DMS79 treated with DMSO at 0.1 percent for 48 hours (cell line): ENCODE data around the gene PCYT2.

Source experiments
- DNase-seq: peaks from one replicate; lab custom pipeline; 2025; lab: John Stamatoyannopoulos, UW

Gene PCYT2

GRCh38 chr17:81869221-81870130 is 41.7 kb downstream of the PCYT2 start:
- DNase-seq = no peak

- DNase-seq = no peak
Measured at GRCh38 chr17:81868674-81869220, 42.5 kb downstream of the PCYT2 start.

GRCh38 chr17:81867991-81868673 is 43.1 kb downstream of the PCYT2 start:
- DNase-seq = no peak

GRCh38 chr17:81867170-81867990 is 43.8 kb downstream of the PCYT2 start:
- no peak for DNase-seq

GRCh38 chr17:81866440-81867169 is 44.6 kb downstream of the PCYT2 start:
- no peak for DNase-seq

GRCh38 chr17:81865733-81866439 is 45.3 kb downstream of the PCYT2 start:
- DNase-seq = no peak

- DNase-seq = no peak
Measured at GRCh38 chr17:81865358-81865732, 45.9 kb downstream of the PCYT2 start.

GRCh38 chr17:81863833-81864768 is 47.1 kb downstream of the PCYT2 start:
- no peak for DNase-seq

GRCh38 chr17:81863123-81863675 is 48.0 kb downstream of the PCYT2 start:
- no peak for DNase-seq

- peak; percentile 90 for DNase-seq
Measured at GRCh38 chr17:81860756-81861568, 50.2 kb downstream of the PCYT2 start.

- no peak for DNase-seq
Measured at GRCh38 chr17:81859906-81860755, 51.1 kb downstream of the PCYT2 start, which contains the start of gene P4HB. Gene P4HB, minus strand, starts transcription at chr17:81860535. Its CDS starts 64 bp downstream, at chr17:81860471.

GRCh38 chr17:81858967-81859905 is 52.0 kb downstream of the PCYT2 start:
- DNase-seq = no peak

GRCh38 chr17:81858170-81858966 is 52.8 kb downstream of the PCYT2 start:
- no peak for DNase-seq

- no peak for DNase-seq
Measured at GRCh38 chr17:81854974-81855774, 56.0 kb downstream of the PCYT2 start.

GRCh38 chr17:81852237-81852636 is 59.0 kb downstream of the PCYT2 start:
- no peak for DNase-seq
